ENCODE data around the gene PDPN. TPM values are rescaled to one million over a fixed set of nuclear protein-coding genes. Genes with fewer than 3 reads are reported as not detected.

Gene PDPN
- total and polyA plus RNA-seq, 2 of the 8 experiments (the other 6 are each of a cell fraction or from before 2014, with no cell fraction given): 44.7 to 169 TPM

DNA sequence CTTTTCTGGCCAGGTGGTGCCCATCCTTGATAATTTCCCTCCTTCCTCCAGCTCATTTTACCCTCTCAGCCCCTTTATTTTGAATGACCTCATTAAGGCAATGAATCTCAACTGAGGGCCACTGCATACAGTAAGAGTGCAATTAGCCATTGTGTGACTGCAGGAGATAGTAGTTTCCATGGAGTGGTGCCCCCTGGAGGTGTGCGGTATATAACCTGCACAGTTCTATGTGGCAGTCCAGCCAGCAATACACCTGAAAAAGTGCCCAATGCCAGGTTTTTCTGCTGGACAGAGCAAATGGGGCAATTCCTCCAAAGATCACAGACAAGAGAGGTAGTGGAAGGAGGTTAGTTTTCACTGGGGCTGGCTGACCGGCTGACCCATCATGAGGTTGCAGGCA, 43.9 kb upstream of the PDPN start:
- ChIA-PET CTCF (ENCODE audit: partially characterized antibody) (interaction anchor here (0.6 to 3.6 kb wide), 11 partner anchors 10 to 747 kb away, joined by 3 to 15 read pairs (median 4); no protein-coding TSS in a partner anchor), POLR2A (ENCODE audit: partially characterized antibody) (interaction anchor here (1.0 kb wide), 1 partner anchor 19 kb away, joined by 3 read pairs; no protein-coding TSS in a partner anchor)
- H3K27me3 ChIP-seq (replicated peaks in 1 of 4; ENCODE audit: control insufficient read depth in 3 of 4, extremely low read depth in 1 of 4, insufficient read depth in 3 of 4, low read length in 3 of 4): no peaks in the 10 kb centered on the region

More for the DNA sequence above, 43.9 kb upstream of the PDPN start:
- no peak for FAIRE-seq
- no peak overlapping the region for H3K56ac ChIP-seq (replicated peaks; ENCODE audit: insufficient read length, low read depth, low read length)
- no peak for DNase-seq (ENCODE audit: low read depth in 1 of 2, low spot score in 2 of 2)
- H2BK5ac ChIP-seq (ENCODE audit: low read depth, low read length): no peak overlapping the region
- H2BK120ac ChIP-seq (replicated peaks; ENCODE audit: low read depth, low read length): no peak overlapping the region
- TF ChIP-seq BCL11A (IDR thresholded peaks at IDR 0.05; ENCODE audit: low read depth in 2 of 2, low read length in 2 of 2) (no peak), CTCF (IDR thresholded peaks at IDR 0.05; ENCODE audit: control extremely low read depth in 1 of 3, insufficient read depth in 1 of 3, low read depth in 1 of 3, low read length in 3 of 3) (peak in 2 of 3 experiments; percentile 17 to 26; a peak in 2 of 4 replicates)
- no peak overlapping the region for H3K18ac ChIP-seq (ENCODE audit: extremely low read depth, low read length)
- no peak overlapping the region for H4K8ac ChIP-seq (ENCODE audit: extremely low read depth, insufficient read depth, low read length)
- no peak overlapping the region for H4K5ac ChIP-seq (ENCODE audit: insufficient read length, low read depth, low read length)
- H2BK12ac ChIP-seq (ENCODE audit: low read depth, low read length): no peak overlapping the region
- H3K23ac ChIP-seq (ENCODE audit: insufficient read length): no peak overlapping the region
- H3K14ac ChIP-seq (ENCODE audit: insufficient read length): no peak overlapping the region
- no peaks in the 10 kb centered on the region for H3K9me3 ChIP-seq (ENCODE audit: insufficient read depth in 2 of 2, low read depth in 1 of 2, low read length in 1 of 2)
- H3K9ac ChIP-seq (replicated peaks in 1 of 4; ENCODE audit: extremely low read depth in 1 of 4, low read depth in 3 of 4, low read length in 3 of 4): no peak overlapping the region
- no peaks in the 10 kb centered on the region for H3K79me2 ChIP-seq (ENCODE audit: control insufficient read depth in 1 of 2, insufficient read depth in 2 of 2, low read length in 2 of 2)
- H3K27ac ChIP-seq (ENCODE audit: low read depth, low read length): no peak overlapping the region
- no peaks in the 10 kb centered on the region for H3K23me2 ChIP-seq (ENCODE audit: low read depth, low read length)
- no peak overlapping the region for H3K4me2 ChIP-seq (ENCODE audit: insufficient read depth in 1 of 2, low read depth in 2 of 2, low read length in 2 of 2)
- H2AK5ac ChIP-seq (ENCODE audit: low read depth, low read length): no peak overlapping the region
- no peak overlapping the region for H2BK15ac ChIP-seq (ENCODE audit: low read length)
- 88% methylated on average over 2 of the region's 2 CpGs; no CpG with 5 or more reads in 1 of the 2 experiments for WGBS, 2 experiments (ENCODE audit: extremely low coverage in 1 of 2, insufficient coverage in 1 of 2, insufficient read length in 1 of 2, insufficient replicate concordance in 2 of 2, low coverage in 1 of 2, low lambda C conversion rate in 2 of 2, missing lambda C conversion rate in 1 of 2)
- no peak overlapping the region for H3K4me3 ChIP-seq (ENCODE audit: extremely low read depth in 1 of 4, insufficient read depth in 2 of 4, low read depth in 3 of 4, low read length in 4 of 4)
- no peaks in the 10 kb centered on the region for H3K4me1 ChIP-seq (replicated peaks in 1 of 4; ENCODE audit: control insufficient read depth in 3 of 4, insufficient read depth in 4 of 4, low read length in 3 of 4)
- H3K79me1 ChIP-seq (ENCODE audit: low read depth, low read length): no peaks in the 10 kb centered on the region
- no peak overlapping the region for H3K4ac ChIP-seq (replicated peaks; ENCODE audit: insufficient read length, low read depth, low read length)
- no peak overlapping the region for H4K91ac ChIP-seq (replicated peaks; ENCODE audit: insufficient read length, low read length)
- no peaks in the 10 kb centered on the region for H3K36me3 ChIP-seq (ENCODE audit: control insufficient read depth in 2 of 4, insufficient read depth in 4 of 4, low read length in 3 of 4)
- no peak overlapping the region for H2AFZ ChIP-seq (ENCODE audit: low read length)
- H2BK20ac ChIP-seq (ENCODE audit: low read length): no peak overlapping the region
- no peaks in the 10 kb centered on the region for H4K20me1 ChIP-seq (replicated peaks in 1 of 2; ENCODE audit: control insufficient read depth in 1 of 2, insufficient read depth in 2 of 2, low read length in 2 of 2)
